Smooth muscle cell (in vitro differentiated cells): ENCODE results near the gene ADAT3. TPM values are rescaled to one million over a fixed set of nuclear protein-coding genes. Genes with fewer than 3 reads are reported as not detected.

ENCODE experiments used
- DNase-seq: peaks from one replicate; lab custom pipeline; 2025; ENCODE audit not compliant: unreplicated experiment; lab: John Stamatoyannopoulos, UW
- H2AFZ ChIP-seq: fragments of 200-600 bp; sonication (generic); 2 replicates; pipeline ENCODE4 v1.6.0; 2016; ENCODE audit warnings: antibody characterized with exemption, low read depth, mild to moderate bottlenecking
- H3F3A ChIP-seq: fragments of 200-600 bp; sonication (generic); 2 replicates; pipeline ENCODE4 v1.6.0; 2017; ENCODE audit warnings: antibody characterized with exemption, low read depth
- H3K27ac ChIP-seq: fragments of 200-600 bp; sonication (generic); 2 replicates; pipeline ENCODE4 v1.5.1; 2016; ENCODE audit warnings: low read depth, mild to moderate bottlenecking
- H3K27me3 ChIP-seq: fragments of 200-600 bp; sonication (generic); 2 replicates; pipeline ENCODE4 v1.6.1; 2016; ENCODE audit warnings: low read depth, mild to moderate bottlenecking
- H3K36me3 ChIP-seq: fragments of 200-600 bp; sonication (generic); 2 replicates; pipeline ENCODE4 v1.5.1; 2016; ENCODE audit warnings: low read depth
- H3K4me1 ChIP-seq: fragments of 200-600 bp; sonication (generic); 2 replicates; pipeline ENCODE4 v1.5.1; 2016; ENCODE audit warnings: low read depth
- H3K4me2 ChIP-seq: fragments of 200-600 bp; sonication (generic); 2 replicates; pipeline ENCODE4 v1.6.0; 2016; ENCODE audit warnings: mild to moderate bottlenecking
- H3K4me3 ChIP-seq: fragments of 200-600 bp; sonication (generic); 2 replicates; pipeline ENCODE4 v1.5.1; 2016; ENCODE audit warnings: mild to moderate bottlenecking
- H3K79me2 ChIP-seq: fragments of 200-600 bp; sonication (generic); 2 replicates; pipeline ENCODE4 v1.6.0; 2016; ENCODE audit warnings: low read depth, mild to moderate bottlenecking
- H3K9ac ChIP-seq: fragments of 200-600 bp; sonication (generic); 2 replicates; pipeline ENCODE4 v1.6.0; 2016; ENCODE audit warnings: low read depth
- H3K9me3 ChIP-seq: fragments of 200-600 bp; sonication (generic); replicated peaks from 2 replicates; pipeline ENCODE4 v1.5.1; 2016; ENCODE audit warnings: low read depth
- H4K20me1 ChIP-seq: fragments of 200-600 bp; sonication (generic); 2 replicates; pipeline ENCODE4 v1.6.0; 2016; ENCODE audit warnings: low read depth
- CTCF ChIP-seq: fragments of 200-600 bp; sonication (generic); IDR thresholded peaks from 2 replicates; pipeline ENCODE4 v1.5.1; 2017; ENCODE audit warnings: borderline replicate concordance, mild to moderate bottlenecking, antibody characterized with exemption; ENCODE audit not compliant: insufficient read depth, poor library complexity, severe bottlenecking
- WGBS: methylation state at CpG from one replicate; pipeline ENCODE4 v1.1.7; 2016; ENCODE audit warnings: low lambda C conversion rate; 5-methylcytosine and 5-hydroxymethylcytosine counted together
- polyA plus RNA-seq: library from polyadenylated mRNA; unstranded; fragments of >200 nt; fragmentation: Nextera tagmentation; extraction: Ambion mirVana; gene quantifications from 2 replicates; pipeline ENCODE4 v1.2.1, GENCODE V29; 2016
- total RNA-seq: library from RNA; depleted of rRNA; stranded (reverse); fragments of >200 nt; gene quantifications from 2 replicates; pipeline ENCODE4 v1.2.3, GENCODE V29; 2014

Gene ADAT3
- total and polyA plus RNA-seq, 2 experiments from 2014 or later: 0.58 to 2.0 TPM

- no peaks in the 10 kb centered on the region for H3F3A ChIP-seq
- 96% methylated on average over 22 of the region's 25 CpGs for WGBS
- DNase-seq: no peak
Measured at GRCh38 chr19:1917926-1918325, 12.7 kb downstream of the ADAT3 start.

GRCh38 chr19:1918975-1919374, 13.8 kb downstream of the ADAT3 start:
- no peaks in the 10 kb centered on the region for H3F3A ChIP-seq
- no peaks in the 10 kb centered on the region for H3K9me3 ChIP-seq
- peaks cover 36% of the 10 kb centered on the region for H4K20me1 ChIP-seq
- H2AFZ ChIP-seq: no peak overlapping the region
- H3K9ac ChIP-seq: no peak overlapping the region
- no peak for DNase-seq
- H3K4me2 ChIP-seq: no peak overlapping the region
- no peak for TF ChIP-seq CTCF
- H3K27ac ChIP-seq: no peak overlapping the region
- H3K4me1 ChIP-seq: no peaks in the 10 kb centered on the region
- no peaks in the 10 kb centered on the region for H3K27me3 ChIP-seq
- no peak overlapping the region for H3K4me3 ChIP-seq
- 98% methylated on average over 28 of the region's 28 CpGs for WGBS
- H3K79me2 ChIP-seq: peaks cover 2% of the 10 kb centered on the region
- no peaks in the 10 kb centered on the region for H3K36me3 ChIP-seq

More at GRCh38 chr19:1917926-1918325, 12.7 kb downstream of the ADAT3 start:
- no peak overlapping the region for H3K4me2 ChIP-seq
- H3K4me1 ChIP-seq: no peaks in the 10 kb centered on the region
- no peaks in the 10 kb centered on the region for H3K36me3 ChIP-seq
- H3K4me3 ChIP-seq: no peak overlapping the region
- H2AFZ ChIP-seq: no peak overlapping the region
- H3K27me3 ChIP-seq: no peaks in the 10 kb centered on the region
- TF ChIP-seq CTCF: no peak
- H4K20me1 ChIP-seq: peaks cover 47% of the 10 kb centered on the region
- H3K9me3 ChIP-seq: no peaks in the 10 kb centered on the region
- H3K9ac ChIP-seq: no peak overlapping the region
- H3K79me2 ChIP-seq: peaks cover 11% of the 10 kb centered on the region
- H3K27ac ChIP-seq: no peak overlapping the region

- Histone ChIP-seq H4K20me1 (peaks cover 21% of the 10 kb centered on the region), H3K27me3 (no peaks in the 10 kb centered on the region), H3K4me2 (no peak overlapping the region), H3K4me3 (no peak overlapping the region), H3K4me1 (no peaks in the 10 kb centered on the region), H3K36me3 (no peaks in the 10 kb centered on the region), H3K27ac (no peak overlapping the region), H2AFZ (no peak overlapping the region), H3F3A (no peaks in the 10 kb centered on the region), H3K9me3 (no peaks in the 10 kb centered on the region), H3K79me2 (no peaks in the 10 kb centered on the region), H3K9ac (no peak overlapping the region)
- 98% methylated on average over 19 of the region's 19 CpGs for WGBS
- no peak for TF ChIP-seq CTCF
- DNase-seq: no peak
Measured at GRCh38 chr19:1920644-1921043, 15.4 kb downstream of the ADAT3 start.

GRCh38 chr19:1921326-1921725, 16.1 kb downstream of the ADAT3 start:
- no peak overlapping the region for H3K9ac ChIP-seq
- H3K4me2 ChIP-seq: no peak overlapping the region
- H3K36me3 ChIP-seq: no peaks in the 10 kb centered on the region
- no peaks in the 10 kb centered on the region for H3K79me2 ChIP-seq
- no peak overlapping the region for H2AFZ ChIP-seq
- H3K27ac ChIP-seq: no peak overlapping the region
- H3K4me3 ChIP-seq: no peak overlapping the region
- 96% methylated on average over 19 of the region's 19 CpGs for WGBS
- TF ChIP-seq CTCF: no peak
- no peak for DNase-seq
- H3K9me3 ChIP-seq: no peaks in the 10 kb centered on the region
- H3K4me1 ChIP-seq: no peaks in the 10 kb centered on the region
- no peaks in the 10 kb centered on the region for H3F3A ChIP-seq
- peaks cover 16% of the 10 kb centered on the region for H4K20me1 ChIP-seq
- no peaks in the 10 kb centered on the region for H3K27me3 ChIP-seq
